Small intestine (tissue), 16 donors: ENCODE measurements around the gene SPAG4. TPM values are rescaled to one million over a fixed set of nuclear protein-coding genes. Genes with fewer than 3 reads are reported as not detected.
A peak's percentile ranks its signal among the peaks of the same experiment; 100 is the strongest.

Source experiments
- DNase-seq, 2 donors: peaks; one replicate each; pipeline versions ENCODE4 v3.0.0 to v3.0.0-alpha.2; 2013
- FAIRE-seq: peaks from 2 replicates; lab custom pipeline; 2012; peaks lifted over from hg19 to GRCh38; lab: Jason Lieb, UNC
- H3K27ac ChIP-seq, 3 donors: one replicate each; pipeline ENCODE4 v1.5.1; 2013; ENCODE audit warnings: low read length in 2 of 3, mild to moderate bottlenecking in 2 of 3, control low read depth in 1 of 3, inconsistent platforms in 1 of 3, low read depth in 1 of 3, moderate library complexity in 1 of 3
- H3K27me3 ChIP-seq, 3 donors: one replicate each; pipeline ENCODE4 v1.6.1; 2013; ENCODE audit warnings: low read length in 3 of 3, inconsistent platforms in 1 of 3; ENCODE audit not compliant: control insufficient read depth in 3 of 3, insufficient read depth in 3 of 3
- H3K36me3 ChIP-seq, 3 donors: one replicate each; pipeline ENCODE4 v1.6.1; 2013; ENCODE audit warnings: low read length in 3 of 3, inconsistent platforms in 1 of 3, low read depth in 1 of 3, mild to moderate bottlenecking in 1 of 3, moderate library complexity in 1 of 3; ENCODE audit not compliant: control insufficient read depth in 3 of 3, insufficient read depth in 2 of 3
- H3K4me1 ChIP-seq, 3 donors: one replicate each; pipeline ENCODE4 v1.6.1; 2013; ENCODE audit warnings: low read length in 2 of 3, inconsistent platforms in 1 of 3, low read depth in 1 of 3, mild to moderate bottlenecking in 1 of 3, moderate library complexity in 1 of 3; ENCODE audit not compliant: control insufficient read depth in 3 of 3, insufficient read depth in 2 of 3
- H3K4me3 ChIP-seq, 3 donors: one replicate each; pipeline ENCODE4 v1.5.1; 2013; ENCODE audit warnings: low read length in 3 of 3, control low read depth in 1 of 3, inconsistent platforms in 1 of 3, low read depth in 1 of 3, mild to moderate bottlenecking in 1 of 3, moderate library complexity in 1 of 3
- H3K9me3 ChIP-seq, 2 donors: one replicate each; pipeline ENCODE4 v1.6.1; 2013; ENCODE audit warnings: low read depth in 1 of 2, low read length in 1 of 2; ENCODE audit not compliant: control insufficient read depth in 2 of 2, insufficient read depth in 1 of 2
- WGBS, 3 donors: extraction: QIAGEN DNeasy Blood & Tissue Kit; methylation state at CpG; one replicate each; pipeline ENCODE4 v1.1.7; 2013; 5-methylcytosine and 5-hydroxymethylcytosine counted together
- long read RNA-seq, 10 donors: transcript quantifications; one replicate each; lab custom pipeline, GENCODE V29; 2026
- polyA plus RNA-seq, 4 donors: library from polyadenylated mRNA; stranded (reverse) in 3 of 4; unstranded in 1 of 4; fragments of 200-250 nt in 3 of 4; fragments of 120-200 nt in 1 of 4; gene quantifications; one replicate each; pipeline versions ENCODE4 v1.2.1 to v1.2.3, GENCODE V29; 2013
- donor health status: healthy with polysubstance abuse.
- donor health status: control.
- donor health status: control.
- donor health status: Bipolar disorder and iron deficiency.
- donor health status: healthy.

The SPAG4 gene, protein sequence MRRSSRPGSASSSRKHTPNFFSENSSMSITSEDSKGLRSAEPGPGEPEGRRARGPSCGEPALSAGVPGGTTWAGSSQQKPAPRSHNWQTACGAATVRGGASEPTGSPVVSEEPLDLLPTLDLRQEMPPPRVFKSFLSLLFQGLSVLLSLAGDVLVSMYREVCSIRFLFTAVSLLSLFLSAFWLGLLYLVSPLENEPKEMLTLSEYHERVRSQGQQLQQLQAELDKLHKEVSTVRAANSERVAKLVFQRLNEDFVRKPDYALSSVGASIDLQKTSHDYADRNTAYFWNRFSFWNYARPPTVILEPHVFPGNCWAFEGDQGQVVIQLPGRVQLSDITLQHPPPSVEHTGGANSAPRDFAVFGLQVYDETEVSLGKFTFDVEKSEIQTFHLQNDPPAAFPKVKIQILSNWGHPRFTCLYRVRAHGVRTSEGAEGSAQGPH
- 10 to 100 TPM in 1 of 4 donors, 1 to 10 TPM in 2, under 1 TPM in 1; 0.96 to 10.5 (median 2.1) TPM for polyA plus RNA-seq
- long read RNA-seq, donor 1, result 0 reads
- long read RNA-seq, donor 2, result 0 reads
- long read RNA-seq, donor 3, result 0 reads
- long read RNA-seq, donor 4, result 0 reads
- long read RNA-seq, donor 5, result 0 reads
- long read RNA-seq, donor 6, result 0 reads
- long read RNA-seq, donor 7, result 0 reads
- long read RNA-seq, donor 8, result 0 reads
- long read RNA-seq, donor 9, result 0 reads
- long read RNA-seq, donor 10, partial matches to known transcripts, result 0 of 1 reads
- long read RNA-seq, donor 10, other reads (novel, unspliced or antisense), result 0 of 1 reads

DNA sequence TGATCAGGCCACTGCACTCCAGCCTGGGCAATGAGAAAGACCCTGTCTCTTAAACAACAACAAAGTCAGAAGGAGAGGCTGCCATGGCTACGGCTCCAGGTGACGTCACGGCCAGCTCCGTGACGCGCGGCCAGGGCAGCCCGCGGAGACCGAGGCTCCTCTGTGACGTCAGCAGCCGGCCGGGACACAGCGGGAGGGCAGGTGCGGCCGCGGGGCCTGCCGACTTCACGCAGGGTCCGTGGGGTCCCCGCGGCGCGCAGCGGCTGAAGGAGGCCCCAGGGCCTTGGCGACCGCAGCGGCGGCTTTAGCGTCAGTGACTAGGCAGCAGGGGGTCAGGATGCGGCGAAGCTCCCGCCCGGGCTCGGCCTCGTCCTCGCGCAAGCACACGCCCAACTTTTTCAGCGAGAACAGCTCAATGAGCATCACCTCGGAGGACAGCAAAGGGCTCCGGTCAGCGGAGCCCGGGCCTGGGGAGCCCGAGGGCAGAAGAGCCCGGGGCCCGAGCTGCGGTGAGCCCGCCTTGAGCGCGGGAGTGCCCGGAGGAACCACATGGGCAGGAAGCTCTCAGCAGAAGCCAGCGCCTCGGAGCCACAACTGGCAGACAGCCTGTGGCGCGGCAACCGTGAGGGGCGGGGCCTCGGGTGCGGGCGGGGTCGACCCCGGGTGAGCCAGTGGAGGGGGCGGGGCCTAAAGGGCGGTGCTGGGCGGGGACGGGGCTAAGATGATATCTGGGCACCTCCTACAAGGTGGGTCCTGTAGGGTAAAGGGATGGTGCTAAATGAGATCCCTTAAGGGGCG is at the start of gene SPAG4:
Gene SPAG4 (plus strand): TSS at position 163 of the 798 bp plus-strand sequence. CDS start 175 bp downstream, at position 338.
- WGBS, 3 donors, result 0 to 1% (median 1%) methylated on average over 65 to 68 of the region's 68 CpGs
- DNase-seq (peak; percentile 54 to 96), FAIRE-seq (no peak)
- Histone ChIP-seq H3K27me3 (peaks cover 0 to 22% (median 0%) of the 10 kb centered on the region in 3 donors), H3K27ac (peak within 1 kb of the TSS; percentile 69 to 99 (median 77)), H3K9me3 (no peaks in the 10 kb centered on the region), H3K36me3 (peaks cover 0 to 3% (median 0%) of the 10 kb centered on the region in 3 donors), H3K4me3 (peak within 1 kb of the TSS; percentile 42 to 53 (median 45)), H3K4me1 (peaks cover 0 to 32% (median 2%) of the 10 kb centered on the region in 3 donors)

DNA sequence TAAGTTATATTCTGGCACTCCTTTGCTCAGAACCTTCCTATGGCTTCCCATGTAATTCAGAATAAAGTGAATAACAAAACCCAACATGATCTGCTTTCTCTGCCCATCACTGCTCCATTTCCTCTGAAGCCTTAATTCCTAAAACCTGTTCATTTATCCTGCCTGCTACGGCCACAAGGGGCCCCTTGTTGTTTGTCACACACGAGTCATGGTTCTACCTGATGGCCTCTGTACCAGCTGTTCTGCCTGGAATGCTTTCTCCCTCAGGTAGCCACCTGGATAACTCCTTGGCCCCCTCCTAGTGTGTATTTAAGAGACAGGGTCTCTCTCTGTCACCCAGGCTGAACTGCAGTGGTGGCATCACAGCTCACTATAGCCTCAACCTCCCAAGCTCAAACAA is 47.0 kb upstream of the SPAG4 start:
- FAIRE-seq (no peak), DNase-seq (peak; percentile 45 to 46)
- no peaks in the 10 kb centered on the region for H3K36me3 ChIP-seq
- WGBS, 3 donors, result 2 to 8% (median 4%) methylated on average over 2 of the region's 2 CpGs
- no peaks in the 10 kb centered on the region for H3K27me3 ChIP-seq
- no peak overlapping the region for H3K27ac ChIP-seq
- H3K9me3 ChIP-seq, result peaks cover 0 to 7% of the 10 kb centered on the region in 2 donors
- H3K4me1 ChIP-seq, result no peaks in the 10 kb centered on the region
- H3K4me3 ChIP-seq, result no peak overlapping the region

DNA sequence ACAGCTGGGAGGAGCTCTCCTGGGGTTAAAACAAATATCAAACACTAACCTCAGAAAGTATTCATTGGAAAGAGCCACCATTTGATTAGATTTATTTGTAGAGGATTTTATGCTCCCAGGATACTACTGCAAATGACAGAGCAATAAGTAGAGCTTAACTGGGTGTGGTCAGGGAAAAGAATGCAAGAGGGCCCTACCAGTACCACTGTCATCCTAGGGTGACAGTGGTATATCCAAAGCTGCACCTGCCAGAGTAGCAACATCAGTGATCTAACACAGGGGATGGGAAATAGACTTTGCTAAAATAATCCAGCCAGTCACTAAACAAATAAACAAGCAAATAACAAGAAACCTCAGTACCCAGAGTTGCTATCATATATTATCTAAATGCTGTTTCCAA is 44.1 kb upstream of the SPAG4 start:
- Histone ChIP-seq H3K36me3 (no peaks in the 10 kb centered on the region), H3K9me3 (peaks cover 0 to 10% of the 10 kb centered on the region in 2 donors), H3K4me3 (no peak overlapping the region), H3K4me1 (peaks cover 2 to 9% (median 2%) of the 10 kb centered on the region in 3 donors), H3K27ac (no peak overlapping the region), H3K27me3 (no peaks in the 10 kb centered on the region)
- DNase-seq (no peak), FAIRE-seq (no peak)

DNA sequence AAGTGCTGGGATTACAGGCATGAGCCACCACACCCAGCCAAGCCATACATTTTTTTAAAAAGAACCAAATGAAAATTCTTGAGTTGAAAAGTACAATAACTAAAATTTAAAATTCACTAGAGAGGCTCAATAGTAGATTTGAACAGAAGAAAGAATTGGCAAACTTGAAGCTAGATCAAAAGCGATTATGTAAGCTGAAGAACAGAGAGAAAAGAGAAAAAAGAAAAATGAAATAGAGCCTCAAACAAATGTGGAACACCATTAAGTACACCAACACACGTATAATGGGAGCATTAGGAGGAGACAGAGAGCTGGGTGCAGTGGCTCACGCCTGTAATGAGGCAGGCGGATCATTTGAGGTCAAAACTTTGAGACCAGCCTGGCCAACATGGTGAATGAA is 42.8 kb upstream of the SPAG4 start:
- no peak overlapping the region for H3K27ac ChIP-seq
- H3K4me1 ChIP-seq, result peaks cover 2 to 9% (median 2%) of the 10 kb centered on the region in 3 donors
- WGBS, 3 donors, result 94 to 99% (median 95%) methylated on average over 4 of the region's 4 CpGs
- H3K27me3 ChIP-seq, result no peaks in the 10 kb centered on the region
- H3K4me3 ChIP-seq, result no peak overlapping the region
- no peak for DNase-seq
- H3K36me3 ChIP-seq, result no peaks in the 10 kb centered on the region
- FAIRE-seq, result no peak
- H3K9me3 ChIP-seq, result peaks cover 0 to 10% of the 10 kb centered on the region in 2 donors

DNA sequence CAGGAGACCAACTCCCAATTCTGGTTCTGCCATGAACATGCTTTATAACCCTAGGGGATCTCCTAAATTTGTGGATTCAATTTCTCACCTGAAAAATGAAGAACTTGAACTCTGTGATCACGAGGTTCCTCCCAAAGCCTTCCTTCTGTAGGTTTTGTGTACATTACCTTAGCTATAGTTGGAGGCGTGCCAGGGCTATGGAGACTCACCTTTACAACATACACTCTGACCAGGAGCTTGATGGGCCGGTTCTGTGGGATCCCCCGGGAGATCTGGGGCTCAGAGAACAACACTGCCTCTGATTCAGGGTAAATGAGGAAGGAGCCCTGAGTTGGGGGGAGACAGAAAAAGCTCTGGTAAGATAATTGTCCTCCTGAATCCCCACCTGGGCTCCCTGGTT is 39.7 kb upstream of the SPAG4 start:
- H3K27ac ChIP-seq, result peak overlapping the region in 1 of 3 donors; percentile 65
- FAIRE-seq (no peak), DNase-seq (peak; percentile 87 to 90)
- no peaks in the 10 kb centered on the region for H3K36me3 ChIP-seq
- no peaks in the 10 kb centered on the region for H3K27me3 ChIP-seq
- peaks cover 0 to 10% of the 10 kb centered on the region in 2 donors for H3K9me3 ChIP-seq
- peaks cover 2 to 9% (median 2%) of the 10 kb centered on the region in 3 donors for H3K4me1 ChIP-seq
- WGBS, 3 donors, result 6 to 58% (median 26%) methylated on average over 4 of the region's 4 CpGs
- H3K4me3 ChIP-seq, result no peak overlapping the region

DNA sequence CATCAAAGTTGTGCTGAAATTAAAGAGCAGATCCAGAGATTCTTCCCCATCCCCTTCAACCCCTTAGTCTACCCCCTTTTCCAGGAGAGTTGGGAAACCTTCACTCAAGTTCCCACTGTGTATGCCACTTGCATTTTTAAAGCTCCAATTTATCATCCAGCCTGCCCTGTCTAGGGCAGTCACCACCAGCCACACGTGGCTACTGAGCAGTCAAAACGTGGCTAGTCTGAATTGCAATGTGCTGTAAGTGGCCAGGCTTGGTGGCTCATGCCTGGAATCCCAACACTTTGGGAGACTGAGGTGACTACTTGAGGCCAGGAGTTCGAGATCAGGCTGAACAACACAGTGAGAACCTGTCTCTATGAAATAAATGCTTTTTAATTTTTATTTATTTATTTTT is 38.8 kb upstream of the SPAG4 start:
- Histone ChIP-seq H3K36me3 (no peaks in the 10 kb centered on the region), H3K4me1 (peaks cover 2 to 9% (median 2%) of the 10 kb centered on the region in 3 donors), H3K27me3 (no peaks in the 10 kb centered on the region), H3K4me3 (no peak overlapping the region), H3K27ac (no peak overlapping the region), H3K9me3 (peaks cover 0 to 10% of the 10 kb centered on the region in 2 donors)
- no peak for DNase-seq
- FAIRE-seq, result no peak
- WGBS, 3 donors, result 52 to 61% (median 61%) methylated on average over 3 of the region's 3 CpGs

DNA sequence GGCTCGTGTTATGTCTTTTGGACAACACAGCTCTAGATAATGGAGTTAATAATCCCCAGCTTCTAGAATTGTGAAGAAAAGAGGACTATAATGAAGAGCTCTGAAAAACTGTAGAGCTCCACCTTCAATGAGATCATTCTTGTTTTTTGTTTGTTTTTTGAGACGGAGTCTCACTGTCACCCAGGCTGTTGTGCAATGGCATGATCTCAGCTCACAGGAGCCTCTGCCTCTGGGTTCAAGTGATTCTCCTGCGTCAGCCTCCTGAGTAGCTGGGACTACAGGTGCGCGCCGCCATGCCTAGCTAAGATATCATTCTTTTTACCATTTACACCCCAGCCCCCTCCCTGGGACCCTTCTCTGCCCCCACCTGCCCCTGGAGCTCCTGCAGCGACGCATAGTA is 37.2 kb upstream of the SPAG4 start:
- peaks cover 0 to 4% of the 10 kb centered on the region in 2 donors for H3K9me3 ChIP-seq
- DNase-seq (no peak), FAIRE-seq (no peak)
- no peak overlapping the region for H3K4me3 ChIP-seq
- 82 to 86% (median 86%) methylated on average over 8 of the region's 8 CpGs for WGBS, 3 donors
- H3K27me3 ChIP-seq, result no peaks in the 10 kb centered on the region
- no peaks in the 10 kb centered on the region for H3K36me3 ChIP-seq
- H3K4me1 ChIP-seq, result peaks cover 2 to 9% (median 2%) of the 10 kb centered on the region in 3 donors
- H3K27ac ChIP-seq, result no peak overlapping the region

DNA sequence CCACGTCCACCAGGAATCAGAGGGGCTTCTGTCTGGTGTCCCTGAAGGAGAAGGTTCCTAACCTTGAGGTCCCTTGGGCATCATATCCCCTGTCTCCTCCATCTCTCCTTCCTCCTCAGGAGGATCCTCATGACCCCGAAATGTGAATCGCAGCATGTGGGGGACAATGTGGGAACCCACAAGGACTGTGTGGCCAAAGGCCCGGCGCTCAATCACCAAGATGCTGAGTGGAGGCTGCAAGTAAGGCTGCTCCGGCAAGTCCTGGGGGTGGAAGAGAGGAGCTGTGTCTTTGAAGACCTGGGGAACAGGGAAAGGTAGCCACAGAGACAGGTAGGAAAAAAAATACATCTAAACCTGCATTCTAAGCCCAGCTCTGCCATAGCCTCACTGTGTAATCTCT is 36.4 kb upstream of the SPAG4 start:
- FAIRE-seq (no peak), DNase-seq (no peak)
- no peaks in the 10 kb centered on the region for H3K27me3 ChIP-seq
- WGBS, 3 donors, result 93 to 97% (median 93%) methylated on average over 6 of the region's 6 CpGs
- H3K36me3 ChIP-seq, result no peaks in the 10 kb centered on the region
- H3K4me1 ChIP-seq, result peaks cover 2 to 9% (median 2%) of the 10 kb centered on the region in 3 donors
- no peaks in the 10 kb centered on the region for H3K9me3 ChIP-seq
- no peak overlapping the region for H3K27ac ChIP-seq
- no peak overlapping the region for H3K4me3 ChIP-seq
